ENCODE measurements around the gene GSPT1.
"Not testable (repeated sequence)": the region's sequence is repeated elsewhere in the genome, so short reads cannot be mapped to it uniquely, and the experiment has no call there.

GSPT1 gene

DNA sequence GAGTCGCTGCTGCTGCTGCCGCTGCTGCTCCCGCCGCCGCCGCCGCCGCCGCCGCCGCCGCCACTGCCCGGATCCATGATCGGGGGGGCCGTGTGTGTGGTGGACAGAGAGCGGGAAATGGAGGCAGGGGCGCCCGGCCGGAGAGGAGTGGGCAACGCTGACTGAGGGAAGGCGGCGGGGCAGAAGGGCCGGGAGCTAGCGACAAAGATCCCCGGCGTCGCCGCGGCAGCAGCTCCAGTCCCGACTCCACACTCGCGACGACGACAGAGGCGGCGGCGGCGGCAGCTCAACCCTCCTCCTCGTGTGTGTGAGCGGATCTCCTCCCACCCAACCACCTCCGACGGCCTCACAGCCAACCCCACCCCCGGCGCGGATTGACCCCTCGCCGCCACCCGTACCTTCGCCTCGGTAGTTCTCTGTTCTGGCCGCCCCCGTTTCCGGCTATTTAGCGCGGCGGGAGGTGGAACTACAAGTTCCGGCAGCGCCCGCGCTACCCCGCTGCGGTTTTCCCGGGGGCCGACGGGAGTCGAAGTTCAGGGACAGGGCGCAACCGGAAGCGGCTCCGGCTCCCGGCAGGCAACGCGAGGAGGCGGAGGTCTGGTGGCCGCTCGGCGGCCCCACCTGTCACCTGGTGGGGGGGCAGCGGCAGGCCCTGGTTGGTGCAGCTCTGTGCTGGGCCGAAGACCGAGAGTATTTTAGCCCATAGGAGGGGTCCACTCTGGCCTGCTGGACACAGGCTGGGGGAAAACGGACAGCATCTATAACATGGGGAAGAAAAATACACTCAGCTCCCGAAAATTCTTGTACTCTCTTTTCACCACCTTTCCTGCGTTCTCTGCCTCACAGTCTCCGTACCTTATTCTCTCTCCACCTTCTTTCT lies at the start of gene GSPT1:
GSPT1 (minus strand) TSS at position 313 of the 880 bp plus-strand sequence; CDS start at position 77, 236 bp downstream.
- peak; percentile 97 for DNase-seq

DNA sequence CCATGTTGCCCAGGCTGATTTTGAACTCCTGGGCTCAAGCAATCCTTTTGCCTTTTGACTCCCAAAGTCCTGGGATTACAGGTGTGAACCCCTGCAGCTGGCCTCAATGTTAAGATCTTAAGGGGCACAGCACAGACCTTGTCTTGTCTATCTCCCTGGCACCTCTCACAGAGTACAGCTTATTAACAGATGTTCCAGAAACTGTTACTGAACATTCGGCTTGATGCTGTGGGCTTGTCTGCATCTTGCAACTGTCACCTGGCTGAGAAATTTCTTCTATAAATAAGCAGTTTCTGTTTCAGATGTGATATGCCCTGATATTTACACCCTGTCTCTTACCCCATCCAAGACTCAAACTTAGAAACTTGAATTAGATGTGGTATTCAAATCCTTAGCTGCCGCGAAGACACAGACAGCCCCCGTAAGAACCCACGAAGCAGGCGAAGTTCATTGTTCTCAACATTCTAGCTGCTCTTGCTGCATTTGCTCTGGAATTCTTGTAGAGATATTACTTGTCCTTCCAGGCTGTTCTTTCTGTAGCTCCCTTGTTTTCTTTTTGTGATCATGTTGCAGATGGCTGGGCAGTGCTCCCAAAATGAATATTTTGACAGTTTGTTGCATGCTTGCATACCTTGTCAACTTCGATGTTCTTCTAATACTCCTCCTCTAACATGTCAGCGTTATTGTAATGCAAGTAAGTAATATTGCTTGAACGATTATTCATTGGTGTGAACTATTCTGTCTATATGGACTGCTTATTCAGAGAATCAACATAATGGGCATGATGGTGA lies 49.2 kb upstream of the GSPT1 start, which contains the start of gene TNFRSF17:
TNFRSF17 (plus strand) TSS at position 450 of the 791 bp plus-strand sequence; CDS start at position 565, 115 bp downstream.
- DNase-seq: no peak

- DNase-seq: no peak
Observed at GRCh38 chr16:11963706-11964105, 48.0 kb upstream of the GSPT1 start.

DNA sequence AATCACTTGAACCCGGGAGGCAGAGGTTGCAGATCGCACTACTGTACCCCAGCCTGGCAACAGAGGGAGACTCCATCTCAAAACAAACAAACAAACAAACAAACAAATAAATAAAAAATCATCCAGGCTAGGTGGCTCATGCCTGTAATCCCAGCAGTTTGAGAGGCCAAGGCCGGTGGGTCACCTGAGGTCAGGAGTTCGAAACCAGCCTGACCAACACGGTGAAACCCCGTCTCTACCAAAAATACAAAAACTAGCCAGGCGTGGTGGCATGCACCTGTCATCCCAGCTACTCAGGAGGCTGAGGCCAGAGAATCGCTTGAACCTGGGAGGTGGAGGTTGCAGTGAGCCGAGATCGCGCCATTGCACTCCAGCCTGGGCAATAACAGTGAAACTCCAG lies 47.2 kb upstream of the GSPT1 start:
- DNase-seq: not testable (repeated sequence)

GRCh38 chr16:11962457-11962856 lies 46.7 kb upstream of the GSPT1 start:
- not testable (repeated sequence) for DNase-seq

DNA sequence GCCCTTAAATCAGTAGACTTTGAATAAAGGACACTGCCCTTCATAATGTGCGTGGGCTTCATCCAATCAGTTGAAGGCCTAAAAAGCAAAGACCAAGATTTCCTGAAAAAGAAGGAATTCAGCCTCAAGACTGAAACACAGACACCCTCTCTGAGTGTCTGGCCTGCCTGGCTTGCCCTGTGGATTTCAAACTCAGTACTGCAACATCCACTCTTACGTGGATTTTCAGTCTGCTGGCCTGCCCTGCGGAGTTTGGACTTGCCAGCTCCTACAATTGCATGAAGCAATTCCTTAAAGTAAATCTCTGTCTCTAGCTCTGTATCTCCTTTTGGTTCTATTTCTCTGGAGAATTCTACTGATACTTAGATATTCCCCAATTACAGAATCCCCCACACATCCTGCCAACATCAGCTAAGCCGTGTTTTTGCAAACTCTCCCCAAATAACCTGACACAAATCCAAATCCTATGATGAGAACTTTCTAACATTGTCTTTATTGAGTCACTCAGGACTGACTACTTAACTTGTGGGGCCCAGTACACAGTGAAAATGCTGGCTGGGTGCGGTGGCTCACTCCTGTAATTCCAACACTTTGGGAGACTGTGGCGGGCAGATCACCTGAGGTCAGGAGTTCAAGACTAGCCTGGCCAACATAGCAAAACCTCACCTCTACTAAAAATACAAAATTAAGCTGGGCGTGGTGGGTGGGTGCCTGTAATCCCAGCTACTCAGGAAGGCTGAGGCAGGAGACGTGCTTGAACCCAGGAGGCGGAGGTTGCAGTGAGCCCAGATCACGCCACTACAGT lies 42.0 kb upstream of the GSPT1 start:
- no peak for DNase-seq

DNA sequence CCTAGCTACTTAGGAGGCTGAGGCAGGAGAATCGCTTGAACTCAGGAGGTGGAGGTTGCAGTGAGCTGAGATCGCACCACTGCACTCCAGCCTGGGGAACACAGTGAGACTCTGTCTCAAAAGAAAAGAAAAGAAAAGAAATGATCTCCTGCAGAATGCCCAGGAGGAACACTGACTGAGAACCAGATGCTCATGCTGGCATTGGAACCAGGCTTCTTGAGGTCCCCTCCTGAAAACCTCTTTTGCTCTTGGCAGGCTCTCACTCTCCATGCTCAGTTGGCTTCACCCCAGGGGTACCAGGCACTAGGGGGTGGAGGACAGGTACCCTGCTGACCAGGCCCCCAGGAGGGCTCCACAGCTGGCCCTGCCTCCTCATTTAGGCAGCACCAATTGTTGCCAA lies 40.8 kb upstream of the GSPT1 start:
- DNase-seq: no peak

GRCh38 chr16:11955713-11956123 lies 40.0 kb upstream of the GSPT1 start:
- DNase-seq: no peak

DNA sequence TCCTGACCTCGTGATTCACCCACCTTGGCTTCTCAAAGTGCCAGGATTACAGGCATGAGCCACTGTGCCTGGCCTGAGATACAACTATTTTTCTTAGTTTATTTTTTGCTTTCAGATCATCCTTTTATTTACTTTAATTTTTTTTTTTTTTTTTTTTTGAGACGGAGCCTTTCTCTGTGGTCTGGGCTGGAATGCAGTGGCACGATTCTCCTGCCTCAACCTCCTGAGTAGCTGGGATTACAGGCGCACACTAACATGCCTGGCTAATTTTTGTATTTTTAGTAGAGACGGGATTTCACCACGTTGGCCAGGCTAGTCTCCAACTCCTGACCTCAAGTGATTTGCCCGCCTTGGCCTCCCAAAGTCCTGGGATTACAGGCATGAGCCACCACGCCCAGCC lies 37.8 kb upstream of the GSPT1 start:
- not testable (repeated sequence) for DNase-seq

GRCh38 chr16:11950388-11950787 lies 34.6 kb upstream of the GSPT1 start:
- no peak for DNase-seq

DNA sequence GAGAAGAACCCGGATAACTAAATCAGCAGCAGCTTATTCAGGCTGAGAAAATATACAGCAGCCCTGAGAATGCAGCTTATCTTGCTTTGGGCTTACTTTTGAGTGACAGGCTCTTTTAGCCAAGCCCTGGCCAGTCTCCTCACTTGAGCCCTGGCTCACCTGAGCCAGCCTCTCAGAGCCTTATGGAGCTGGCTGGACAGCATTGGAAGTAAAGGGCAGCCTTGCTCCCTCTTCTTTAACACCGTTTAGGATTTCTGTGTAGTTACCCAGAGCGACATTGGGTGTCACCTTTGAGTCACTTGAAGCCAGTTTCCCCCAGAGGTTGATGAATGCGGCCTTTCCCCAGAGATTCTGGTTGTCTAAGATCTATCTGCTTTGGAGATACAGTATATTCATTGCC lies 33.8 kb upstream of the GSPT1 start:
- peak; percentile 67 for DNase-seq

GRCh38 chr16:11948819-11949218 lies 33.1 kb upstream of the GSPT1 start:
- DNase-seq: no peak

DNA sequence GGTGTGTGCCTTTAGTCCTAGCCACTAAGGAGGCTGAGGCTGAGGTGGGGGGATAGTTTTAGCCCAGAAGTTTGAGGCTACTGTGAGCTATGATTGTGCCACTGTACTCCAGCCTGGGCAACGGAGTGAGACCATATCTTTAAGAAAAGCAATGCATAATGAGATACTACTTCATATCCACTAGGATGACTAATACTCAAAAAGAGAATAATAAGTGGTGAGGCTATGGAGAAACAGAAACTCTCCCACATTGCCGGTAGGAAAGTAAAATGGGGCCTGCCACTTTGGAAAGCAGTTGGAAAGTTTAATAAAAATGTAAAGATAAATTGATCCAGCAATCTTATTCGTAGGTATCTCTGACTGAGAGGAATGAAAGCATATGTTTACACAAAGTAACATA lies 30.7 kb upstream of the GSPT1 start:
- no peak for DNase-seq

DNA sequence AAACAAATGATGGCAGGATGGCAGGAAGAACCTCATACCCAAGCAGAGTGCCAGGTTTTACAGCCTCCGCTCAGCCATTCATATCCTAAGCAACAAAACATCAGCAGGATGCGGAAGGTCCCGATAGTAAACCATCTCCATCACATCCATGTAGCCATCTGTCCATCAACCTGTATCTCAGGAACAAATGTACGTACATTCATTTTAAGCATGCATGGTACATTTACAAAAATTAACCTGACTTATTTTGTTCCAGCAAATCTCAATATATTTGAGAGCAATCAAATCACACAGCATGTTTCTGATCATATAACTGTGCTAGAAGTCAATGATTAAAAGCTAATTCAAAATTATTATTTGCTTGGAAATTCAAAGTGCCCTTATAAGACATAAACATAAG lies 26.2 kb upstream of the GSPT1 start, which contains the start of gene NPIPB2:
NPIPB2 (minus strand) TSS at position 101 of the 400 bp plus-strand sequence; CDS start at position 101, 0 bp downstream.
- DNase-seq: not testable (repeated sequence)

DNA sequence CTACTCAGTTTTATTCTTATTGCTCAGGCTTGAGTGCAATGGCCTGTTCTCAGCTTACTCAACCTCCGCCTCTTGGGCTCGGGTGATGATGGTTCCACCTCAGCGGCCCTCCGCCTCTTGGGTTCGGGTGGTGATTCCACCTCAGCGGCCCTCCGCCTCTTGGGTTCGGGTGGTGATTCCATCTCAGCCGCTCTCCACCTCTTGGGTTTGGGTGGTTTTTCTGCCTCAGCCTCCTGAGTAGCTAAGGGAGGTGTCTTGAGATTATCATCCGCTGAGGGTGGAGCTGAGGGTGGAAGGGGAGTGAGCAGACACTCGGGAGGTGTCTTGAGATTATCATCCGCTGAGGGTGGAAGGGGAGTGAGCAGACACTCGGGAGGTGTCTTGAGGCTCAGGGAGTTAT lies 11.6 kb upstream of the GSPT1 start:
- DNase-seq: not testable (repeated sequence)

- DNase-seq: not testable (repeated sequence)
Observed at GRCh38 chr16:11924046-11924445, 8.3 kb upstream of the GSPT1 start.

DNA sequence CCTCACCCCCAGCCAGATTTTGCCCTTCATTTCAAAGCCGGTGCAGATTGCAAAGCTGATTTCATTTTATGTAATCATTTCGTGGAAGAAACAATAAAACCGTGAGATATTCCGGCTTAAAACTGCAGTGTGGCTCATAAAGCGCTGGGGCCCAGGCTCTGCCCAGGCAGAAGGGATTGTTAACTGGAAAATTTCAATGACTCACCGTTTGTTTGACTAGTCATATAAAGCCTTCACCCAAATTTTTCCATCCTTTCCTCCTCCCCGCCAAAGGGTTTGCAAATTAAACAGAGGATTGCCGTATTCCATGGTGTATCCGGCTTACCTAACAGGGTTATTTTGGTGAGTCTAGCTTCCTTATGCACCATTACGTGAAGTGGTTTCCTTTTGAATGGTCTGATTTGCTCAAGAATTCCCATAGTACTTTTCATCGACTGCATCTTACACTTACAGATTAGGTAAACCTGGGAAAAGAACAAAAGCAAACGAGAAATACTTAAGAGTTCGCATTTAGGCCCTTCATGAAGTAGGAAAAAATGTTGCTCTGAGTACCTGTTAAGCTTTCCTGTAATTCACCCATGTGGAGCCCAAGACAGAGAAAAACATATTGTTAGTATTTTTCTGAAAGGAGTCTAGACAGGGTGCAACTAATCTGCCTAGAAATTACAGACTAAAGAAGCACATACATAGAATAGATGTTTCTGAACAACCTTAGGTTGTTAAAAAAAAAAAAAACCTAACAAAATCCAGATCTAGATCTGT lies 949 bp upstream of the GSPT1 start:
- DNase-seq: no peak

DNA sequence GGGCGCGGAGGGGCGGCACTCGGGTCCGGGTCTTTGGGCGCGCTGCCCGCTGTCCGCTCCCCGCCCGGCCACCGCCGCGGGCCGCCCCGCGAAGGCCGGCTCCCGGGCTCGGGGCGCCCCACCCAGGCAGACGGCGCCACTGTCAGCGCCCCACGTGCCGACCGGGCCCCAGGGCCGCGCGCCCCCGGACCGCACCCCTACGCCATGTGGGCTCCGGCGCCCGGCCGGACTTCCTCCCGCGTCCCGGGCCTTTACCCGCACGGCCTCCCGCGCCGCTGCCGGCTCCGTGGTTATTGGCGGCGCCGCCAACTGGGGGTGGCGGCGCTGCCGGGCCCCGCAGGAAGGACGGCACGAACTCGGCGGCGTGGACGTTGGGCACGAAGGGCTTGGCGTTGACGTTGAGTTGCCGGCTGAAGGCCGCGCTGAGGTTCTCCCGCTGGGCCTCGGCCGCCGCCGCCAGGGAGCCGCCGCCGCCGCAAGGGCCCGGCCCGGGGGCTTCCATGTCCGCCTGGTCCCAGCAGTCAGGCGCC lies 577 bp downstream of the GSPT1 start:
- peak; percentile 41 for DNase-seq

- peak; percentile 6 for DNase-seq
Observed at GRCh38 chr16:11914210-11915113, 1.3 kb downstream of the GSPT1 start.

- no peak for DNase-seq
Observed at GRCh38 chr16:11913425-11914079, 2.2 kb downstream of the GSPT1 start.

All from midbrain (tissue), 1 donor.